ENCODE data around the gene TLE6.

TLE6 gene

DNA sequence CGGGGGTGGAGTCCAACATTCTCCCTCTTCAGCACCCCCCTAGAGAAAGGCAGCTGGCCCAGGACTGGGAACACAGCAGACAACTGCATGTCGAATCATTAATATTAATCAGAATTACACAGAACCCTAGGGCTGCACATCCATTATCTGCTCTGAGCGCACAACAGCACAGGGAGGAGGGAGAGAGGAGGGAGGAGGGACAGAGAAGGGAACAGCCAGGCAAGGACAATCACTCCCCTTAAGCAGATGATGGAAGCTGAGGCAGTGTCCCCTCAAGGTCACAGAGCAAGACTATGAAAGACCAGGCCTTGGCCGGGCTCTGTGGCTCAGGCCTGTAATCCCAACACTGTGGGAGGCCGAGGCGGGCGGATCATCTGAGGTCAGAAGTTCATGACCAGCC is 25.7 kb downstream of the TLE6 start:
- TF ChIP-seq TAF1 (IDR thresholded peaks at IDR 0.05; ENCODE audit: borderline replicate concordance, insufficient read depth, low read length) = no peak
- no peak for TF ChIP-seq REST (IDR thresholded peaks at IDR 0.05; ENCODE audit: insufficient read depth in 1 of 2, low read depth in 2 of 2, low read length in 2 of 2)
- no peak for TF ChIP-seq FOXP2 (optimal IDR thresholded peaks at IDR 0.05; ENCODE audit: borderline replicate concordance, extremely low read depth, extremely low read length, insufficient read depth)

GRCh38 chr19:3004522-3004921 is 27.2 kb downstream of the TLE6 start:
- no peak for TF ChIP-seq TAF1 (IDR thresholded peaks at IDR 0.05; ENCODE audit: borderline replicate concordance, insufficient read depth, low read length)
- TF ChIP-seq FOXP2 (optimal IDR thresholded peaks at IDR 0.05; ENCODE audit: borderline replicate concordance, extremely low read depth, extremely low read length, insufficient read depth) = no peak
- no peak for TF ChIP-seq REST (IDR thresholded peaks at IDR 0.05; ENCODE audit: insufficient read depth in 1 of 2, low read depth in 2 of 2, low read length in 2 of 2)
- no peak for TF ChIP-seq POLR2AphosphoS5 (IDR thresholded peaks at IDR 0.05; ENCODE audit: low read depth, low read length)
- no peak for TF ChIP-seq SIN3A (IDR thresholded peaks at IDR 0.05; ENCODE audit: borderline replicate concordance, insufficient read depth, low read length)

DNA sequence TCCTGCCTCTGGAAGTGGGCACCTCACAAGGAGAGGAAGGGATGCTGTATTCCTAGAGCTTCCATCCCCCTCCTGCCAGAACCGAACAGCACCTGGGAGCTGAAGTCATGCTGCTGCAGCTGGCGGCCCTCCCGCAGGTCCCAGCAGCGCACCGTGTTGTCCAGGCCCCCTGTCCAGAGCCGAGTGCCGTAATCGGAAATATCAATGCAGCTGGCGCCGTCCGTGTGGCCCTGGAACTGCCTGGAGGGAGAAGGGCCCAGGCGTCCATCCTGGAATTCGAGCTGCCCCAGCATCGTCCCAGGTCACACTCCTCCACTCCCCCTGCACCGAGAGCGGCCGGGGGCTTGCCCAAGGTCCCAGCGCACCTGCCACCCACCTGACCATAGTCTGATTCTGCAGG is 28.0 kb downstream of the TLE6 start:
- TF ChIP-seq TAF1 (IDR thresholded peaks at IDR 0.05; ENCODE audit: borderline replicate concordance, insufficient read depth, low read length) (no peak), SIN3A (IDR thresholded peaks at IDR 0.05; ENCODE audit: borderline replicate concordance, insufficient read depth, low read length) (no peak), FOXP2 (optimal IDR thresholded peaks at IDR 0.05; ENCODE audit: borderline replicate concordance, extremely low read depth, extremely low read length, insufficient read depth) (no peak), POLR2AphosphoS5 (IDR thresholded peaks at IDR 0.05; ENCODE audit: low read depth, low read length) (no peak), REST (IDR thresholded peaks at IDR 0.05; ENCODE audit: insufficient read depth in 1 of 2, low read depth in 2 of 2, low read length in 2 of 2) (no peak)

GRCh38 chr19:3006075-3006767 is 28.9 kb downstream of the TLE6 start:
- TF ChIP-seq REST (IDR thresholded peaks at IDR 0.05; ENCODE audit: insufficient read depth in 1 of 2, low read depth in 2 of 2, low read length in 2 of 2) = no peak
- TF ChIP-seq FOXP2 (optimal IDR thresholded peaks at IDR 0.05; ENCODE audit: borderline replicate concordance, extremely low read depth, extremely low read length, insufficient read depth) = no peak
- no peak for TF ChIP-seq POLR2AphosphoS5 (IDR thresholded peaks at IDR 0.05; ENCODE audit: low read depth, low read length)

DNA sequence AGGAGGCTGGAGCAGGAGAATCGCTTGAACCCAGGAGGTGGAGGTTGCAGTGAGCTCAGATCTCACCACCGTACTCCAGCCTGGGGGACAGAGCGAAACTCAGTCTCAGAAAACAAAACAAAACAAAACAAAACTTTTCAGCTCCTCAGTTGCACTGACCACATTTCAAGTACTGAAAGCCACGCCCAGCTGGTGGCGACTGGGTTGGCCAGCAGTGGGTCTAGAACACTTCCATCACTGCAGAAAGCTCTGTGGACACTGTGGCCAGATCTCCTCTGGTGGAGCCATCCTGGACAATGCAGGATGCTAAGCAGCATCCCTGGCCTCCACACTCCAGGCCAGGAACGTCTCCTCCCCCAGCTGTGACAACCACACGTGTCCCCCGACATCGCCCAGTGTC is 30.6 kb downstream of the TLE6 start:
- TF ChIP-seq SIN3A (IDR thresholded peaks at IDR 0.05; ENCODE audit: borderline replicate concordance, insufficient read depth, low read length) (no peak), TAF1 (IDR thresholded peaks at IDR 0.05; ENCODE audit: borderline replicate concordance, insufficient read depth, low read length) (no peak), POLR2AphosphoS5 (IDR thresholded peaks at IDR 0.05; ENCODE audit: low read depth, low read length) (no peak), REST (IDR thresholded peaks at IDR 0.05; ENCODE audit: insufficient read depth in 1 of 2, low read depth in 2 of 2, low read length in 2 of 2) (no peak), FOXP2 (optimal IDR thresholded peaks at IDR 0.05; ENCODE audit: borderline replicate concordance, extremely low read depth, extremely low read length, insufficient read depth) (no peak)

Data from PFSK-1 (cell line).